Fibroblast of lung (primary cell): Measurements from ENCODE around the gene ZSWIM6. TPM values are rescaled to one million over a fixed set of nuclear protein-coding genes. Genes with fewer than 3 reads are reported as not detected.

Experiments
- DNase-seq, 2 donors: peaks; one replicate each; pipeline versions ENCODE4 v3.0.0 to v3.0.0-alpha.2; 2010; ENCODE audit warnings: low read depth in 2 of 2
- H2AFZ ChIP-seq: 2 replicates; pipeline ENCODE4 v1.5.1; 2012; ENCODE audit warnings: low read length, control low read depth, inconsistent platforms
- H3K27ac ChIP-seq: 2 replicates; pipeline ENCODE4 v1.5.1; 2011; ENCODE audit warnings: low read length, control low read depth; ENCODE audit not compliant: insufficient read depth
- H3K27me3 ChIP-seq: 2 replicates; pipeline ENCODE4 v1.5.1; 2011; ENCODE audit warnings: mild to moderate bottlenecking, low read length; ENCODE audit not compliant: control insufficient read depth, insufficient read depth
- H3K36me3 ChIP-seq: 2 replicates; pipeline ENCODE4 v1.5.1; 2011; ENCODE audit warnings: low read length; ENCODE audit not compliant: control insufficient read depth, insufficient read depth
- H3K4me1 ChIP-seq: 2 replicates; pipeline ENCODE4 v1.5.1; 2011; ENCODE audit warnings: low read length; ENCODE audit not compliant: control insufficient read depth, insufficient read depth; ENCODE audit errors: extremely low read depth
- H3K4me2 ChIP-seq: 2 replicates; pipeline ENCODE4 v1.5.1; 2011; ENCODE audit warnings: low read length, control low read depth; ENCODE audit not compliant: insufficient read depth; ENCODE audit errors: extremely low read depth
- H3K4me3 ChIP-seq, 4 experiments: fragments of 200-600 bp in 1 of 4; sonication (generic) in 1 of 4; replicated peaks in 1 of 4; 2 replicates each; pipeline ENCODE4 v1.5.1; 2011 to 2016; ENCODE audit warnings: low read length in 4 of 4, low read depth in 3 of 4, mild to moderate bottlenecking in 3 of 4, control low read depth in 2 of 4, inconsistent platforms in 1 of 4, mixed read lengths in 1 of 4; ENCODE audit not compliant: insufficient read depth in 1 of 4; ENCODE audit errors: control extremely low read depth in 1 of 4
- H3K79me2 ChIP-seq: 2 replicates; pipeline ENCODE4 v1.5.1; 2012; ENCODE audit warnings: mild to moderate bottlenecking, low read length, inconsistent platforms; ENCODE audit not compliant: control insufficient read depth, insufficient read depth
- H3K9ac ChIP-seq: 2 replicates; pipeline ENCODE4 v1.5.1; 2011; ENCODE audit warnings: mild to moderate bottlenecking, low read length, control low read depth; ENCODE audit not compliant: insufficient read depth
- H3K9me3 ChIP-seq: 2 replicates; pipeline ENCODE4 v1.5.1; 2012; ENCODE audit warnings: low read depth, low read length; ENCODE audit not compliant: control insufficient read depth, insufficient read depth
- H4K20me1 ChIP-seq: 2 replicates; pipeline ENCODE4 v1.5.1; 2011; ENCODE audit warnings: low read length; ENCODE audit not compliant: control insufficient read depth, insufficient read depth; ENCODE audit errors: extremely low read depth
- EZH2 ChIP-seq: IDR thresholded peaks from 2 replicates; pipeline ENCODE4 v1.5.1; 2012; ENCODE audit warnings: low read length, control low read depth, mild to moderate bottlenecking; ENCODE audit errors: missing control alignments
- polyA plus RNA-seq, 2 donors: library from polyadenylated mRNA; depleted of rRNA in 1 of 2; stranded (reverse) in 1 of 2; unstranded in 1 of 2; fragments of >200 nt; gene quantifications; 2 replicates each; pipeline ENCODE4 v1.2.1, GENCODE V29; 2011 to 2012; ENCODE audit warnings: missing spikeins in 1 of 2
- total RNA-seq: library from RNA; depleted of rRNA; stranded (reverse); fragments of >200 nt; gene quantifications from 2 replicates; pipeline ENCODE4 v1.2.1, GENCODE V29; 2014
- TF ChIP-seq, protein P1 (sequence below), 2 donors: IDR thresholded peaks in 1 of 2; conservative IDR thresholded peaks in 1 of 2; 1 replicate in 1 of 2; 2 replicates in 1 of 2; pipeline ENCODE4 v1.5.1; 2011 to 2012; ENCODE audit warnings: low read length in 2 of 2, control low read depth in 1 of 2, inconsistent platforms in 1 of 2, low read depth in 1 of 2, mild to moderate bottlenecking in 1 of 2

ZSWIM6 gene
- total and polyA plus RNA-seq, 2 donors (not counting 1 experiment from before 2014, with no cell fraction given) = 23.5 to 26.6 TPM

- H2AFZ ChIP-seq = no peak overlapping the region
- H3K4me3 ChIP-seq = no peak overlapping the region
- H3K9me3 ChIP-seq = no peaks in the 10 kb centered on the region
- H3K27ac ChIP-seq = no peak overlapping the region
- DNase-seq = no peak
- no peaks in the 10 kb centered on the region for H3K36me3 ChIP-seq
- no peaks in the 10 kb centered on the region for H3K4me1 ChIP-seq
- H3K9ac ChIP-seq = no peak overlapping the region
- H3K79me2 ChIP-seq = peaks cover 68% of the 10 kb centered on the region
- no peaks in the 10 kb centered on the region for H4K20me1 ChIP-seq
- TF ChIP-seq EZH2 = no peak
- TF ChIP-seq, protein P1, sequence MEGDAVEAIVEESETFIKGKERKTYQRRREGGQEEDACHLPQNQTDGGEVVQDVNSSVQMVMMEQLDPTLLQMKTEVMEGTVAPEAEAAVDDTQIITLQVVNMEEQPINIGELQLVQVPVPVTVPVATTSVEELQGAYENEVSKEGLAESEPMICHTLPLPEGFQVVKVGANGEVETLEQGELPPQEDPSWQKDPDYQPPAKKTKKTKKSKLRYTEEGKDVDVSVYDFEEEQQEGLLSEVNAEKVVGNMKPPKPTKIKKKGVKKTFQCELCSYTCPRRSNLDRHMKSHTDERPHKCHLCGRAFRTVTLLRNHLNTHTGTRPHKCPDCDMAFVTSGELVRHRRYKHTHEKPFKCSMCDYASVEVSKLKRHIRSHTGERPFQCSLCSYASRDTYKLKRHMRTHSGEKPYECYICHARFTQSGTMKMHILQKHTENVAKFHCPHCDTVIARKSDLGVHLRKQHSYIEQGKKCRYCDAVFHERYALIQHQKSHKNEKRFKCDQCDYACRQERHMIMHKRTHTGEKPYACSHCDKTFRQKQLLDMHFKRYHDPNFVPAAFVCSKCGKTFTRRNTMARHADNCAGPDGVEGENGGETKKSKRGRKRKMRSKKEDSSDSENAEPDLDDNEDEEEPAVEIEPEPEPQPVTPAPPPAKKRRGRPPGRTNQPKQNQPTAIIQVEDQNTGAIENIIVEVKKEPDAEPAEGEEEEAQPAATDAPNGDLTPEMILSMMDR (conservative IDR thresholded peaks at IDR 0.05 in 1 of 2, IDR thresholded peaks at IDR 0.05 in 1 of 2; ENCODE audit: low read depth in 1 of 2, low read length in 2 of 2) = no peak
- H3K4me2 ChIP-seq = no peak overlapping the region
- H3K27me3 ChIP-seq = no peaks in the 10 kb centered on the region
These were observed 39.4 kb downstream of the ZSWIM6 start for GRCh38 chr5:61371474-61371873.

DNA sequence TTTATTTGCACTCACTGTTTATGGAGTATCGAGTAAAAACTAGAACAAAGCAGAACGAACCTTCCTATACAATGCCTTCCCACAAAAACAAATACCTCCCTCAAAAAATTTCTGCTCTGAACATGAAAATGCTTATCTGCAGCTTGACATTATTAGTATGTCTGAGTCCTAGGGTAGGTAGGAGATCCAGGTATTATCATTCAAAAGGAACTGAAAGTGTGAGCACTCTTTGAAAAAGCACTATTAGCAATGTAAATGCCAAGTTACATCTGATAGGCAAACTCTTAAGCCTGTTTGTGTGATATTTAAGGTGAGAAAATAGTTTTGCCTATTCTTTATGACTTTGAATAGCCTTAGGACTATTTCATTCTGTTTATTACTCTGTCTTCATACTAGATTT, 47.6 kb downstream of the ZSWIM6 start:
- Histone ChIP-seq H2AFZ (no peak overlapping the region), H3K4me3 (no peak overlapping the region), H3K9ac (no peak overlapping the region), H3K36me3 (no peaks in the 10 kb centered on the region), H3K4me2 (no peak overlapping the region), H3K9me3 (no peaks in the 10 kb centered on the region), H3K4me1 (no peaks in the 10 kb centered on the region), H4K20me1 (peaks cover 3% of the 10 kb centered on the region), H3K79me2 (peaks cover 62% of the 10 kb centered on the region), H3K27me3 (no peaks in the 10 kb centered on the region), H3K27ac (no peak overlapping the region)
- no peak for DNase-seq
- TF ChIP-seq, protein P1 (conservative IDR thresholded peaks at IDR 0.05 in 1 of 2, IDR thresholded peaks at IDR 0.05 in 1 of 2; ENCODE audit: low read depth in 1 of 2, low read length in 2 of 2) = no peak
- TF ChIP-seq EZH2 = no peak

GRCh38 chr5:61381968-61382367, 49.9 kb downstream of the ZSWIM6 start:
- H3K36me3 ChIP-seq = no peaks in the 10 kb centered on the region
- H3K79me2 ChIP-seq = peaks cover 80% of the 10 kb centered on the region
- H3K9ac ChIP-seq = no peak overlapping the region
- no peak overlapping the region for H2AFZ ChIP-seq
- TF ChIP-seq EZH2 = no peak
- TF ChIP-seq, protein P1 (conservative IDR thresholded peaks at IDR 0.05 in 1 of 2, IDR thresholded peaks at IDR 0.05 in 1 of 2; ENCODE audit: low read depth in 1 of 2, low read length in 2 of 2) = no peak
- H3K4me2 ChIP-seq = no peak overlapping the region
- no peak overlapping the region for H3K4me3 ChIP-seq
- H3K9me3 ChIP-seq = no peaks in the 10 kb centered on the region
- DNase-seq = no peak
- H3K27me3 ChIP-seq = no peaks in the 10 kb centered on the region
- H3K4me1 ChIP-seq = no peaks in the 10 kb centered on the region
- no peak overlapping the region for H3K27ac ChIP-seq
- peaks cover 3% of the 10 kb centered on the region for H4K20me1 ChIP-seq
